GM23338 (cell line): ENCODE results near the gene BCL2L2. TPM values are rescaled to one million over a fixed set of nuclear protein-coding genes. Genes with fewer than 3 reads are reported as not detected.
A peak's percentile ranks its signal among the peaks of the same experiment; 100 is the strongest.

ENCODE experiments used
- ATAC-seq: fragments of 200-7000 bp; cut with Tn5 transposase; 3 replicates; pipeline ENCODE4 v1.9.1; 2020
- DNase-seq: peaks from one replicate; pipeline ENCODE4 v3.0.0-alpha.2; 2015; ENCODE audit warnings: low spot score
- H2AFZ ChIP-seq: fragments of 200-600 bp; sonication (generic); 2 replicates; pipeline ENCODE4 v1.8.0; 2016; ENCODE audit warnings: antibody characterized with exemption, mild to moderate bottlenecking, moderate library complexity
- H3F3A ChIP-seq: fragments of 200-600 bp; sonication (generic); replicated peaks from 2 replicates; pipeline ENCODE4 v1.8.0; 2017; ENCODE audit warnings: antibody characterized with exemption, mixed run types, low read depth
- H3K27ac ChIP-seq: fragments of 200-600 bp; sonication (generic); 2 replicates; pipeline ENCODE4 v1.6.1; 2016; ENCODE audit warnings: low read depth
- H3K27me3 ChIP-seq: fragments of 200-600 bp; sonication (generic); 2 replicates; pipeline ENCODE4 v1.8.0; 2016; ENCODE audit warnings: mild to moderate bottlenecking, mixed run types, moderate library complexity; ENCODE audit not compliant: insufficient read depth
- H3K36me3 ChIP-seq: fragments of 200-600 bp; sonication (generic); 2 replicates; pipeline ENCODE4 v1.8.0; 2016; ENCODE audit warnings: mild to moderate bottlenecking; ENCODE audit not compliant: insufficient read depth
- H3K4me1 ChIP-seq: fragments of 200-600 bp; sonication (generic); 2 replicates; pipeline ENCODE4 v1.8.0; 2016; ENCODE audit warnings: mild to moderate bottlenecking, moderate library complexity; ENCODE audit not compliant: insufficient read depth
- H3K4me2 ChIP-seq: fragments of 200-600 bp; sonication (generic); 2 replicates; pipeline ENCODE4 v1.7.1; 2017; ENCODE audit warnings: mixed run types
- H3K4me3 ChIP-seq: fragments of 200-600 bp; sonication (generic); 2 replicates; pipeline ENCODE4 v1.6.1; 2016; ENCODE audit warnings: mixed run types
- H3K79me2 ChIP-seq: fragments of 200-600 bp; sonication (generic); replicated peaks from 2 replicates; pipeline ENCODE4 v1.8.0; 2017; ENCODE audit warnings: mild to moderate bottlenecking; ENCODE audit not compliant: insufficient read depth
- H3K9me2 ChIP-seq: fragments of 200-600 bp; sonication (generic); 2 replicates; pipeline ENCODE4 v1.8.0; 2017; ENCODE audit not compliant: insufficient read depth
- H4K20me1 ChIP-seq: fragments of 200-600 bp; sonication (generic); replicated peaks from 2 replicates; pipeline ENCODE4 v1.8.0; 2017; ENCODE audit warnings: mild to moderate bottlenecking; ENCODE audit not compliant: insufficient read depth
- H3K27ac Mint-ChIP-seq: 2 replicates; pipeline ENCODE4 v1.8.0; 2020; ENCODE audit warnings: inconsistent platforms, mild to moderate bottlenecking, moderate library complexity, mixed read lengths
- H3K27me3 Mint-ChIP-seq: 3 replicates; pipeline ENCODE4 v1.8.0; 2022; ENCODE audit warnings: low read depth, mild to moderate bottlenecking, moderate library complexity, mixed read lengths, inconsistent platforms; ENCODE audit not compliant: insufficient read depth, poor library complexity
- H3K36me3 Mint-ChIP-seq: 3 replicates; pipeline ENCODE4 v1.8.0; 2021; ENCODE audit warnings: low read depth, mild to moderate bottlenecking, inconsistent platforms, moderate library complexity, mixed read lengths
- H3K4me1 Mint-ChIP-seq: 3 replicates; pipeline ENCODE4 v1.8.0; 2020; ENCODE audit warnings: mild to moderate bottlenecking, inconsistent platforms, mixed read lengths
- H3K4me3 Mint-ChIP-seq: 3 replicates; pipeline ENCODE4 v1.8.0; 2021; ENCODE audit warnings: moderate library complexity, mild to moderate bottlenecking, inconsistent platforms, mixed read lengths
- H3K9me3 Mint-ChIP-seq: 3 replicates; pipeline ENCODE4 v1.8.0; 2020; ENCODE audit warnings: moderate library complexity, mild to moderate bottlenecking, inconsistent platforms, mixed read lengths
- CREB1 ChIP-seq: fragments of 250-450 bp; sonication (Bioruptor Pico); IDR thresholded peaks from 2 replicates; pipeline ENCODE4 v1.5.0; 2020; ENCODE audit warnings: low read depth, mild to moderate bottlenecking, moderate library complexity
- EZH2 ChIP-seq: fragments of 200-600 bp; sonication (generic); IDR thresholded peaks from one replicate; pipeline ENCODE4 v1.8.0; 2017; ENCODE audit warnings: antibody characterized with exemption, mild to moderate bottlenecking, low read depth; ENCODE audit not compliant: unreplicated experiment
- EZH2phosphoT487 ChIP-seq: fragments of 200-600 bp; sonication (generic); IDR thresholded peaks from one replicate; pipeline ENCODE4 v1.8.1; 2018; ENCODE audit warnings: antibody characterized with exemption; ENCODE audit not compliant: unreplicated experiment
- POLR2AphosphoS5 ChIP-seq: IDR thresholded peaks from 2 replicates; pipeline ENCODE4 v1.6.1; 2016; ENCODE audit warnings: antibody characterized with exemption, low read depth
- ZNF114 ChIP-seq: fragments of 250-450 bp; sonication (Bioruptor Pico); IDR thresholded peaks from 2 replicates; pipeline ENCODE4 v1.5.0; 2020; ENCODE audit warnings: mild to moderate bottlenecking, moderate library complexity
- polyA plus RNA-seq: library from polyadenylated mRNA; unstranded; fragments of >200 nt; fragmentation: Nextera tagmentation; extraction: Ambion mirVana; gene quantifications from 2 replicates; pipeline ENCODE4 v1.2.1, GENCODE V29; 2016
- total RNA-seq: library from RNA; depleted of rRNA; stranded (reverse); fragments of >200 nt; shearing (Covaris generic); gene quantifications from 2 replicates; pipeline ENCODE4 v1.2.3, GENCODE V29; 2014
- TF ChIP-seq, protein P1 (sequence below): fragments of 250-450 bp; sonication (Bioruptor Pico); IDR thresholded peaks from 2 replicates; pipeline ENCODE4 v1.5.0; 2020; ENCODE audit warnings: mild to moderate bottlenecking, moderate library complexity

The BCL2L2 gene
- total and polyA plus RNA-seq, 2 experiments from 2014 or later, result 3.5 to 12.3 TPM

DNA sequence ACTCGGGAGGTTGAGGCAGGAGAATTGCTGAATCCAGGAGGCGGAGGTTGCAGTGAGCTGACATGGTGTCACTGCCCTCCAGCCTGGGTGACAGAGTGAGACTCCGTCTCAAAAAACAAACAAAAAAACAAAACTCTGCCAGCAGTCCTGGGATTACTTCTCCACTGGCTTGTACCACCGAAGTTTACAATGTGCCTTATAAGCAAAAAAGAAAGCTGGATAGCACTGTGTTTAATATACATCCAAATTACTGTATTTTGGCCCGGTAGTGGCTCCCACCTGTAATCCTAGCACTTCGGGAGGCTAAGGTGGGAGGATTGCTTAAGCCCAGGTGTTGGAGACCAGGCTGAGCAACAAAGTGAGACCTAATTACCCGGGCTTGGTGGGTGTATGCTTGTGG, 37.4 kb upstream of the BCL2L2 start:
- Histone ChIP-seq H3K4me2 (no peak overlapping the region), H3K79me2 (no peaks in the 10 kb centered on the region), H4K20me1 (no peaks in the 10 kb centered on the region; the same call in 1 of the 2 replicates), H3K4me1 (no peaks in the 10 kb centered on the region), H3K4me3 (no peak overlapping the region), H3K27ac (no peak overlapping the region), H2AFZ (no peak overlapping the region), H3K36me3 (no peaks in the 10 kb centered on the region), H3K9me2 (no peaks in the 10 kb centered on the region), H3F3A (0 out of 2 replicates have a peak, but pooled peaks cover 2% of the 10 kb centered on the region), H3K27me3 (peaks cover 71% of the 10 kb centered on the region)
- H3K36me3 Mint-ChIP-seq, result no peaks in the 10 kb centered on the region
- H3K27me3 Mint-ChIP-seq, result peaks cover 22% of the 10 kb centered on the region
- no peak overlapping the region for H3K27ac Mint-ChIP-seq
- DNase-seq, result no peak
- H3K4me1 Mint-ChIP-seq, result no peaks in the 10 kb centered on the region
- no peaks in the 10 kb centered on the region for H3K9me3 Mint-ChIP-seq
- H3K4me3 Mint-ChIP-seq, result no peak overlapping the region
- no peak for TF ChIP-seq ZNF114
- TF ChIP-seq, protein P1, sequence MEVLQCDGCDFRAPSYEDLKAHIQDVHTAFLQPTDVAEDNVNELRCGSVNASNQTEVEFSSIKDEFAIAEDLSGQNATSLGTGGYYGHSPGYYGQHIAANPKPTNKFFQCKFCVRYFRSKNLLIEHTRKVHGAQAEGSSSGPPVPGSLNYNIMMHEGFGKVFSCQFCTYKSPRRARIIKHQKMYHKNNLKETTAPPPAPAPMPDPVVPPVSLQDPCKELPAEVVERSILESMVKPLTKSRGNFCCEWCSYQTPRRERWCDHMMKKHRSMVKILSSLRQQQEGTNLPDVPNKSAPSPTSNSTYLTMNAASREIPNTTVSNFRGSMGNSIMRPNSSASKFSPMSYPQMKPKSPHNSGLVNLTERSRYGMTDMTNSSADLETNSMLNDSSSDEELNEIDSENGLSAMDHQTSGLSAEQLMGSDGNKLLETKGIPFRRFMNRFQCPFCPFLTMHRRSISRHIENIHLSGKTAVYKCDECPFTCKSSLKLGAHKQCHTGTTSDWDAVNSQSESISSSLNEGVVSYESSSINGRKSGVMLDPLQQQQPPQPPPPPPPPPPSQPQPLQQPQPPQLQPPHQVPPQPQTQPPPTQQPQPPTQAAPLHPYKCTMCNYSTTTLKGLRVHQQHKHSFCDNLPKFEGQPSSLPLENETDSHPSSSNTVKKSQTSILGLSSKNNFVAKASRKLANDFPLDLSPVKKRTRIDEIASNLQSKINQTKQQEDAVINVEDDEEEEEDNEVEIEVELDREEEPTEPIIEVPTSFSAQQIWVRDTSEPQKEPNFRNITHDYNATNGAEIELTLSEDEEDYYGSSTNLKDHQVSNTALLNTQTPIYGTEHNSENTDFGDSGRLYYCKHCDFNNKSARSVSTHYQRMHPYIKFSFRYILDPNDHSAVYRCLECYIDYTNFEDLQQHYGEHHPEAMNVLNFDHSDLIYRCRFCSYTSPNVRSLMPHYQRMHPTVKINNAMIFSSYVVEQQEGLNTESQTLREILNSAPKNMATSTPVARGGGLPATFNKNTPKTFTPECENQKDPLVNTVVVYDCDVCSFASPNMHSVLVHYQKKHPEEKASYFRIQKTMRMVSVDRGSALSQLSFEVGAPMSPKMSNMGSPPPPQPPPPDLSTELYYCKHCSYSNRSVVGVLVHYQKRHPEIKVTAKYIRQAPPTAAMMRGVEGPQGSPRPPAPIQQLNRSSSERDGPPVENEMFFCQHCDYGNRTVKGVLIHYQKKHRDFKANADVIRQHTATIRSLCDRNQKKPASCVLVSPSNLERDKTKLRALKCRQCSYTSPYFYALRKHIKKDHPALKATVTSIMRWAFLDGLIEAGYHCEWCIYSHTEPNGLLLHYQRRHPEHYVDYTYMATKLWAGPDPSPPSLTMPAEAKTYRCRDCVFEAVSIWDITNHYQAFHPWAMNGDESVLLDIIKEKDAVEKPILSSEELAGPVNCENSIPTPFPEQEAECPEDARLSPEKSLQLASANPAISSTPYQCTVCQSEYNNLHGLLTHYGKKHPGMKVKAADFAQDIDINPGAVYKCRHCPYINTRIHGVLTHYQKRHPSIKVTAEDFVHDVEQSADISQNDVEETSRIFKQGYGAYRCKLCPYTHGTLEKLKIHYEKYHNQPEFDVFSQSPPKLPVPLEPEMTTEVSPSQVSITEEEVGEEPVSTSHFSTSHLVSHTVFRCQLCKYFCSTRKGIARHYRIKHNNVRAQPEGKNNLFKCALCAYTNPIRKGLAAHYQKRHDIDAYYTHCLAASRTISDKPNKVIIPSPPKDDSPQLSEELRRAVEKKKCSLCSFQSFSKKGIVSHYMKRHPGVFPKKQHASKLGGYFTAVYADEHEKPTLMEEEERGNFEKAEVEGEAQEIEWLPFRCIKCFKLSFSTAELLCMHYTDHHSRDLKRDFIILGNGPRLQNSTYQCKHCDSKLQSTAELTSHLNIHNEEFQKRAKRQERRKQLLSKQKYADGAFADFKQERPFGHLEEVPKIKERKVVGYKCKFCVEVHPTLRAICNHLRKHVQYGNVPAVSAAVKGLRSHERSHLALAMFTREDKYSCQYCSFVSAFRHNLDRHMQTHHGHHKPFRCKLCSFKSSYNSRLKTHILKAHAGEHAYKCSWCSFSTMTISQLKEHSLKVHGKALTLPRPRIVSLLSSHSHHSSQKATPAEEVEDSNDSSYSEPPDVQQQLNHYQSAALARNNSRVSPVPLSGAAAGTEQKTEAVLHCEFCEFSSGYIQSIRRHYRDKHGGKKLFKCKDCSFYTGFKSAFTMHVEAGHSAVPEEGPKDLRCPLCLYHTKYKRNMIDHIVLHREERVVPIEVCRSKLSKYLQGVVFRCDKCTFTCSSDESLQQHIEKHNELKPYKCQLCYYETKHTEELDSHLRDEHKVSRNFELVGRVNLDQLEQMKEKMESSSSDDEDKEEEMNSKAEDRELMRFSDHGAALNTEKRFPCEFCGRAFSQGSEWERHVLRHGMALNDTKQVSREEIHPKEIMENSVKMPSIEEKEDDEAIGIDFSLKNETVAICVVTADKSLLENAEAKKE (CRISPR knock-in tag), result no peak
- TF ChIP-seq EZH2phosphoT487, result no peak
- TF ChIP-seq EZH2, result no peak
- TF ChIP-seq POLR2AphosphoS5, result no peak
- TF ChIP-seq CREB1, result no peak
- no peak for ATAC-seq

DNA sequence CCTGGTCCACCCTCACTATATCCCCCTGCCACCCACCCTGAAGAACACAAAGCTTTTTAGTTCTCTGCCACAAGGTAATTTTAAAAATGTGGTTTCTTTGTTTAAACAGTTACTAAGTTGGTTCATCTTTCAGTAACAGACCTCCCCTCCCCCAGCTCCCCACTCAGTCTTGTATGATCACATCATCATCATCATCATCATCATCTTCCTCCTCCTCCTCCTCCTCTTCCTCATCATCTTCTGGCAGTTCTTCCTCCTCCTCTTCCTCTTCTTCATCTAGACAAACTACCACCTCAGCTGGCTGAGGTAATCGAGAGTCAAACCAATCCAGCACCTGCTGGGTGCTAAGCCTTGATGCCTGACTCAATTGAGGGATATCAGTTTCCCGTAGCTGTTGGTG, 31.2 kb upstream of the BCL2L2 start:
- Histone ChIP-seq H3K4me3 (no peak overlapping the region), H3K36me3 (no peaks in the 10 kb centered on the region), H2AFZ (no peak overlapping the region), H4K20me1 (no peaks in the 10 kb centered on the region; the same call in none of the 2 replicates), H3K27me3 (peaks cover 81% of the 10 kb centered on the region), H3K4me1 (peaks cover 9% of the 10 kb centered on the region; the same call in 1 of the 2 replicates), H3F3A (0 out of 2 replicates have a peak, but pooled peaks cover 2% of the 10 kb centered on the region), H3K27ac (no peak overlapping the region), H3K9me2 (no peaks in the 10 kb centered on the region), H3K4me2 (no peak overlapping the region), H3K79me2 (no peaks in the 10 kb centered on the region)
- ATAC-seq (no peak), DNase-seq (no peak)
- Mint-ChIP-seq H3K4me1 (peaks cover 11% of the 10 kb centered on the region), H3K9me3 (peaks cover 4% of the 10 kb centered on the region; the same call in 2 of the 3 replicates), H3K4me3 (no peak overlapping the region), H3K27ac (no peak overlapping the region), H3K36me3 (peaks cover 18% of the 10 kb centered on the region), H3K27me3 (peaks cover 38% of the 10 kb centered on the region)
- no peak for TF ChIP-seq CREB1
- TF ChIP-seq POLR2AphosphoS5, result 0 out of 2 replicates have a peak, but pooled peaks have one; percentile 10
